ENCODE measurements around the gene CEP78.

GRCh38 chr9:78189001-78189400 is 46.9 kb upstream of the CEP78 start:
- TF ChIP-seq POLR2AphosphoS5 (IDR thresholded peaks at IDR 0.05; ENCODE audit: low read depth, low read length) (no peak), POLR2A (IDR thresholded peaks at IDR 0.05; ENCODE audit: low read depth, low read length) (no peak), TAF1 (IDR thresholded peaks at IDR 0.05; ENCODE audit: low read depth, low read length) (no peak), PAX5 (IDR thresholded peaks at IDR 0.05; ENCODE audit: insufficient read depth, low read length, severe bottlenecking) (no peak), SPI1 (IDR thresholded peaks at IDR 0.05; ENCODE audit: low read depth, low read length) (no peak), POU2F2 (IDR thresholded peaks at IDR 0.05; ENCODE audit: low read depth, low read length) (no peak)
